K562 (cell line): Measurements from ENCODE around the gene RNU6-9. TPM values are rescaled to one million over a fixed set of nuclear protein-coding genes. Genes with fewer than 3 reads are reported as not detected.
A peak's percentile ranks its signal among the peaks of the same experiment; 100 is the strongest.

Experiments used
- ATF2 ChIP-seq: sonication (generic); formaldehyde crosslinking; IDR thresholded peaks from 2 replicates; pipeline ENCODE4 v1.8.1; 2022; ENCODE audit warnings: missing genetic modification reagents
- HOXB6 ChIP-seq: fragments of 250-450 bp; sonication (Bioruptor Pico); IDR thresholded peaks from 2 replicates; pipeline ENCODE4 v1.5.1; 2022; ENCODE audit warnings: mild to moderate bottlenecking, borderline replicate concordance
- MEIS2 ChIP-seq: fragments of 450-650 bp; IDR thresholded peaks from 2 replicates; pipeline ENCODE4 v1.6.1; 2014; ENCODE audit warnings: mild to moderate bottlenecking; ENCODE audit not compliant: partially characterized antibody
- MNT ChIP-seq, 2 experiments: fragments of 450-650 bp; conservative IDR thresholded peaks; 2 replicates each; pipeline ENCODE4 v1.6.1; 2017; ENCODE audit warnings: mild to moderate bottlenecking in 2 of 2, moderate library complexity in 2 of 2
- SNAPC5 ChIP-seq: fragments of 250-450 bp; sonication (Bioruptor Pico); IDR thresholded peaks from 2 replicates; pipeline ENCODE4 v1.8.0; 2021; ENCODE audit warnings: moderate library complexity, mild to moderate bottlenecking, inconsistent platforms
- SP2 ChIP-seq: IDR thresholded peaks from 2 replicates; pipeline ENCODE4 v1.6.1; 2011; ENCODE audit warnings: mild to moderate bottlenecking, low read depth, low read length, moderate library complexity; ENCODE audit not compliant: poor library complexity, severe bottlenecking; ENCODE audit errors: extremely low read depth
- TOE1 ChIP-seq, 2 experiments: fragments of 450-650 bp in 1 of 2; sonication (generic) in 1 of 2; formaldehyde crosslinking in 1 of 2; IDR thresholded peaks; 2 replicates each; pipeline versions ENCODE4 v1.7.1 to v1.8.0; 2016 to 2022; ENCODE audit warnings: borderline replicate concordance in 2 of 2, mild to moderate bottlenecking in 2 of 2, antibody characterized with exemption in 1 of 2, inconsistent platforms in 1 of 2, low read depth in 1 of 2, missing genetic modification reagents in 1 of 2, moderate library complexity in 1 of 2
- TRIM25 ChIP-seq: fragments of 450-650 bp; IDR thresholded peaks from 2 replicates; pipeline ENCODE4 v1.7.0; 2016; ENCODE audit warnings: borderline replicate concordance
- TSHZ1 ChIP-seq: fragments of 250-450 bp; sonication (Bioruptor Pico); IDR thresholded peaks from 2 replicates; pipeline ENCODE4 v1.4.0; 2020; ENCODE audit warnings: mild to moderate bottlenecking, moderate library complexity
- USF2 ChIP-seq: sonication (generic); formaldehyde crosslinking; IDR thresholded peaks from 2 replicates; pipeline ENCODE4 v1.5.0; 2020; ENCODE audit warnings: missing genetic modification reagents
- ZBTB8A ChIP-seq: fragments of 450-650 bp; IDR thresholded peaks from 2 replicates; pipeline ENCODE4 v1.6.1; 2018; ENCODE audit warnings: mild to moderate bottlenecking, moderate library complexity; ENCODE audit not compliant: partially characterized antibody
- ZKSCAN8 ChIP-seq: fragments of 200-800 bp; sonication (Bioruptor generic); IDR thresholded peaks from 2 replicates; pipeline ENCODE4 v1.6.1; 2016; ENCODE audit warnings: missing genetic modification characterization, missing compliant biosample characterization
- ZNF644 ChIP-seq: fragments of 200-800 bp; sonication (Bioruptor generic); IDR thresholded peaks from 2 replicates; pipeline ENCODE4 v1.6.1; 2016; ENCODE audit warnings: low read depth, missing genetic modification characterization, missing compliant biosample characterization
- polyA plus RNA-seq, 8 experiments: library from polyadenylated mRNA; depleted of rRNA in 4 of 8; stranded (reverse) in 5 of 8; unstranded in 3 of 8; fragments of >200 nt; fragmentation: Nextera tagmentation in 2 of 8; fragmentation: Illumina TruSeq in 1 of 8; extraction: Ambion mirVana in 2 of 8; extraction: Trizol in 1 of 8; gene quantifications; 2 replicates each; pipeline versions ENCODE4 v1.2.1 to v1.2.3, GENCODE V29; 2011 to 2014; ENCODE audit warnings: inconsistent platforms in 1 of 8, missing spikeins in 1 of 8
- total RNA-seq, 7 experiments: library from RNA; depleted of rRNA in 6 of 7; stranded (reverse); fragments of >200 nt in 6 of 7; fragmentation: Illumina TruSeq in 2 of 7; extraction: Trizol in 2 of 7; gene quantifications; 2 replicates each; pipeline versions ENCODE4 v1.2.1 to v1.2.3, GENCODE V29; 2011 to 2021; ENCODE audit warnings: low replicate concordance in 1 of 7

Gene RNU6-9
- total and polyA plus RNA-seq, 9 of the 15 experiments (the other 6 are each of a cell fraction or from before 2014, with no cell fraction given) = not detected

GRCh38 chr19:892894-893689 lies at the start of gene RNU6-9, which contains the start of gene MED16 (continued):
- TF ChIP-seq ZBTB8A (no peak), TOE1 (IDR thresholded peaks at IDR 0.05; ENCODE audit: borderline replicate concordance) (no peak), TOE1 (CRISPR knock-in tag; IDR thresholded peaks at IDR 0.05; ENCODE audit: borderline replicate concordance, low read depth) (no peak), ZNF644 (tag) (no peak; the same call in 1 of the 2 replicates), SNAPC5 (peak; percentile 99), HOXB6 (CRISPR knock-in tag) (no peak), TRIM25 (no peak), TSHZ1 (CRISPR knock-in tag) (no peak), SP2 (no peak), ZKSCAN8 (CRISPR knock-in tag) (no peak), MEIS2 (no peak), MNT (conservative IDR thresholded peaks at IDR 0.05) (peak in 1 of 2 experiments; percentile 71; a peak in 2 of 4 replicates), USF2 (no peak), ATF2 (CRISPR knock-in tag) (no peak)
